GM23338 (cell line): ENCODE data around the gene MAPT. TPM values are rescaled to one million over a fixed set of nuclear protein-coding genes. Genes with fewer than 3 reads are reported as not detected.
A peak's percentile ranks its signal among the peaks of the same experiment; 100 is the strongest.

ENCODE experiments used
- ATAC-seq: fragments of 200-7000 bp; cut with Tn5 transposase; 3 replicates; pipeline ENCODE4 v1.9.1; 2020
- DNase-seq: peaks from one replicate; pipeline ENCODE4 v3.0.0-alpha.2; 2015; ENCODE audit warnings: low spot score
- H2AFZ ChIP-seq: fragments of 200-600 bp; sonication (generic); 2 replicates; pipeline ENCODE4 v1.8.0; 2016; ENCODE audit warnings: antibody characterized with exemption, mild to moderate bottlenecking, moderate library complexity
- H3F3A ChIP-seq: fragments of 200-600 bp; sonication (generic); replicated peaks from 2 replicates; pipeline ENCODE4 v1.8.0; 2017; ENCODE audit warnings: antibody characterized with exemption, mixed run types, low read depth
- H3K27ac ChIP-seq: fragments of 200-600 bp; sonication (generic); 2 replicates; pipeline ENCODE4 v1.6.1; 2016; ENCODE audit warnings: low read depth
- H3K27me3 ChIP-seq: fragments of 200-600 bp; sonication (generic); 2 replicates; pipeline ENCODE4 v1.8.0; 2016; ENCODE audit warnings: mild to moderate bottlenecking, mixed run types, moderate library complexity; ENCODE audit not compliant: insufficient read depth
- H3K36me3 ChIP-seq: fragments of 200-600 bp; sonication (generic); 2 replicates; pipeline ENCODE4 v1.8.0; 2016; ENCODE audit warnings: mild to moderate bottlenecking; ENCODE audit not compliant: insufficient read depth
- H3K4me1 ChIP-seq: fragments of 200-600 bp; sonication (generic); 2 replicates; pipeline ENCODE4 v1.8.0; 2016; ENCODE audit warnings: mild to moderate bottlenecking, moderate library complexity; ENCODE audit not compliant: insufficient read depth
- H3K4me2 ChIP-seq: fragments of 200-600 bp; sonication (generic); 2 replicates; pipeline ENCODE4 v1.7.1; 2017; ENCODE audit warnings: mixed run types
- H3K4me3 ChIP-seq: fragments of 200-600 bp; sonication (generic); 2 replicates; pipeline ENCODE4 v1.6.1; 2016; ENCODE audit warnings: mixed run types
- H3K79me2 ChIP-seq: fragments of 200-600 bp; sonication (generic); replicated peaks from 2 replicates; pipeline ENCODE4 v1.8.0; 2017; ENCODE audit warnings: mild to moderate bottlenecking; ENCODE audit not compliant: insufficient read depth
- H3K9me2 ChIP-seq: fragments of 200-600 bp; sonication (generic); 2 replicates; pipeline ENCODE4 v1.8.0; 2017; ENCODE audit not compliant: insufficient read depth
- H4K20me1 ChIP-seq: fragments of 200-600 bp; sonication (generic); replicated peaks from 2 replicates; pipeline ENCODE4 v1.8.0; 2017; ENCODE audit warnings: mild to moderate bottlenecking; ENCODE audit not compliant: insufficient read depth
- H3K27ac Mint-ChIP-seq: 2 replicates; pipeline ENCODE4 v1.8.0; 2020; ENCODE audit warnings: inconsistent platforms, mild to moderate bottlenecking, moderate library complexity, mixed read lengths
- H3K27me3 Mint-ChIP-seq: 3 replicates; pipeline ENCODE4 v1.8.0; 2022; ENCODE audit warnings: low read depth, mild to moderate bottlenecking, moderate library complexity, mixed read lengths, inconsistent platforms; ENCODE audit not compliant: insufficient read depth, poor library complexity
- H3K36me3 Mint-ChIP-seq: 3 replicates; pipeline ENCODE4 v1.8.0; 2021; ENCODE audit warnings: low read depth, mild to moderate bottlenecking, inconsistent platforms, moderate library complexity, mixed read lengths
- H3K4me1 Mint-ChIP-seq: 3 replicates; pipeline ENCODE4 v1.8.0; 2020; ENCODE audit warnings: mild to moderate bottlenecking, inconsistent platforms, mixed read lengths
- H3K4me3 Mint-ChIP-seq: 3 replicates; pipeline ENCODE4 v1.8.0; 2021; ENCODE audit warnings: moderate library complexity, mild to moderate bottlenecking, inconsistent platforms, mixed read lengths
- H3K9me3 Mint-ChIP-seq: 3 replicates; pipeline ENCODE4 v1.8.0; 2020; ENCODE audit warnings: moderate library complexity, mild to moderate bottlenecking, inconsistent platforms, mixed read lengths
- CREB1 ChIP-seq: fragments of 250-450 bp; sonication (Bioruptor Pico); IDR thresholded peaks from 2 replicates; pipeline ENCODE4 v1.5.0; 2020; ENCODE audit warnings: low read depth, mild to moderate bottlenecking, moderate library complexity
- CTCF ChIP-seq, 2 experiments: fragments of 200-600 bp in 1 of 2; sonication (generic) in 1 of 2; conservative IDR thresholded peaks; 2 replicates each; pipeline versions ENCODE4 v1.5.1 to v1.6.1; 2016 to 2017; ENCODE audit warnings: antibody characterized with exemption in 2 of 2, low read depth in 2 of 2, mild to moderate bottlenecking in 2 of 2, moderate library complexity in 1 of 2
- ETS1 ChIP-seq: IDR thresholded peaks from 2 replicates; pipeline ENCODE4 v1.6.1; 2016; ENCODE audit warnings: antibody characterized with exemption
- EZH2 ChIP-seq: fragments of 200-600 bp; sonication (generic); IDR thresholded peaks from one replicate; pipeline ENCODE4 v1.8.0; 2017; ENCODE audit warnings: antibody characterized with exemption, mild to moderate bottlenecking, low read depth; ENCODE audit not compliant: unreplicated experiment
- EZH2phosphoT487 ChIP-seq: fragments of 200-600 bp; sonication (generic); IDR thresholded peaks from one replicate; pipeline ENCODE4 v1.8.1; 2018; ENCODE audit warnings: antibody characterized with exemption; ENCODE audit not compliant: unreplicated experiment
- JUNB ChIP-seq: IDR thresholded peaks from one replicate; pipeline ENCODE4 v1.6.1; 2016; ENCODE audit warnings: antibody characterized with exemption; ENCODE audit not compliant: unreplicated experiment
- NANOG ChIP-seq: IDR thresholded peaks from 2 replicates; pipeline ENCODE4 v1.6.1; 2016; ENCODE audit warnings: antibody characterized with exemption, borderline replicate concordance
- POLR2AphosphoS5 ChIP-seq: IDR thresholded peaks from 2 replicates; pipeline ENCODE4 v1.6.1; 2016; ENCODE audit warnings: antibody characterized with exemption, low read depth
- REST ChIP-seq: IDR thresholded peaks from one replicate; pipeline ENCODE4 v1.6.1; 2018; ENCODE audit warnings: antibody characterized with exemption; ENCODE audit not compliant: unreplicated experiment
- STAT1 ChIP-seq: IDR thresholded peaks from one replicate; pipeline ENCODE4 v1.6.1; 2016; ENCODE audit warnings: antibody characterized with exemption; ENCODE audit not compliant: unreplicated experiment
- ZNF114 ChIP-seq: fragments of 250-450 bp; sonication (Bioruptor Pico); IDR thresholded peaks from 2 replicates; pipeline ENCODE4 v1.5.0; 2020; ENCODE audit warnings: mild to moderate bottlenecking, moderate library complexity
- ZNF331 ChIP-seq: fragments of 250-450 bp; sonication (Bioruptor Pico); IDR thresholded peaks from 2 replicates; pipeline ENCODE4 v1.5.0; 2020; ENCODE audit warnings: low read depth, mild to moderate bottlenecking, moderate library complexity
- ZNF462 ChIP-seq: fragments of 250-450 bp; sonication (Bioruptor Pico); IDR thresholded peaks from 2 replicates; pipeline ENCODE4 v1.5.0; 2020; ENCODE audit warnings: mild to moderate bottlenecking, moderate library complexity
- polyA plus RNA-seq: library from polyadenylated mRNA; unstranded; fragments of >200 nt; fragmentation: Nextera tagmentation; extraction: Ambion mirVana; gene quantifications from 2 replicates; pipeline ENCODE4 v1.2.1, GENCODE V29; 2016
- total RNA-seq: library from RNA; depleted of rRNA; stranded (reverse); fragments of >200 nt; shearing (Covaris generic); gene quantifications from 2 replicates; pipeline ENCODE4 v1.2.3, GENCODE V29; 2014

MAPT gene
- total and polyA plus RNA-seq, 2 experiments from 2014 or later: 1.1 to 2.1 TPM

- TF ChIP-seq EZH2phosphoT487: no peak
- no peak for TF ChIP-seq POLR2AphosphoS5
- no peak for TF ChIP-seq CTCF (conservative IDR thresholded peaks at IDR 0.05; ENCODE audit: low read depth in 2 of 2)
- TF ChIP-seq ZNF462 (CRISPR knock-in tag): no peak
- no peak for TF ChIP-seq REST
- no peak for TF ChIP-seq ETS1
- no peak for TF ChIP-seq EZH2
- TF ChIP-seq STAT1: no peak
- no peak for TF ChIP-seq CREB1 (CRISPR knock-in tag)
- TF ChIP-seq ZNF114 (CRISPR knock-in tag): no peak
- TF ChIP-seq NANOG: no peak
- TF ChIP-seq JUNB: no peak
- TF ChIP-seq ZNF331 (CRISPR knock-in tag): no peak
- no peak for ATAC-seq
Measured at GRCh38 chr17:45941395-45941794, 47.0 kb downstream of the MAPT start.

More at GRCh38 chr17:45941395-45941794, 47.0 kb downstream of the MAPT start:
- Mint-ChIP-seq H3K27ac (no peak overlapping the region), H3K27me3 (peaks cover 10% of the 10 kb centered on the region), H3K4me3 (no peak overlapping the region), H3K4me1 (peaks cover 36% of the 10 kb centered on the region), H3K9me3 (peaks cover 3% of the 10 kb centered on the region; the same call in 1 of the 3 replicates), H3K36me3 (no peaks in the 10 kb centered on the region)
- Histone ChIP-seq H3F3A (no peaks in the 10 kb centered on the region), H3K36me3 (no peaks in the 10 kb centered on the region), H3K4me3 (no peak overlapping the region), H3K79me2 (no peaks in the 10 kb centered on the region), H4K20me1 (no peaks in the 10 kb centered on the region), H3K9me2 (no peaks in the 10 kb centered on the region), H2AFZ (0 out of 2 replicates have a peak overlapping the region, but pooled peaks have one; percentile 43), H3K4me1 (peaks cover 24% of the 10 kb centered on the region), H3K27me3 (no peaks in the 10 kb centered on the region), H3K4me2 (peak overlapping the region; percentile 65; the same call in 1 of the 2 replicates), H3K27ac (no peak overlapping the region)
- no peak for DNase-seq
